NB4 (cell line): ENCODE measurements around the gene STAG1.

ENCODE experiments used
- DNase-seq: peaks from one replicate; pipeline ENCODE4 v3.0.0; 2010; ENCODE audit warnings: low read depth
- H3K4me3 ChIP-seq: one replicate; pipeline ENCODE4 v1.5.1; 2011; ENCODE audit warnings: mild to moderate bottlenecking, low read depth, low read length, moderate library complexity
- MAX ChIP-seq: IDR thresholded peaks from 2 replicates; pipeline ENCODE4 v1.6.1; 2011; ENCODE audit warnings: low read depth, low read length
- MYC ChIP-seq: IDR thresholded peaks from 2 replicates; pipeline ENCODE4 v1.6.1; 2011; ENCODE audit warnings: low read depth, low read length
- POLR2A ChIP-seq: IDR thresholded peaks from 2 replicates; pipeline ENCODE4 v1.6.1; 2011; ENCODE audit warnings: mild to moderate bottlenecking; ENCODE audit not compliant: insufficient read length; ENCODE audit errors: extremely low read depth
- TF ChIP-seq, protein P1 (sequence below): IDR thresholded peaks from one replicate; pipeline ENCODE4 v1.5.1; 2012; ENCODE audit warnings: low read depth, low read length

Gene STAG1

DNA sequence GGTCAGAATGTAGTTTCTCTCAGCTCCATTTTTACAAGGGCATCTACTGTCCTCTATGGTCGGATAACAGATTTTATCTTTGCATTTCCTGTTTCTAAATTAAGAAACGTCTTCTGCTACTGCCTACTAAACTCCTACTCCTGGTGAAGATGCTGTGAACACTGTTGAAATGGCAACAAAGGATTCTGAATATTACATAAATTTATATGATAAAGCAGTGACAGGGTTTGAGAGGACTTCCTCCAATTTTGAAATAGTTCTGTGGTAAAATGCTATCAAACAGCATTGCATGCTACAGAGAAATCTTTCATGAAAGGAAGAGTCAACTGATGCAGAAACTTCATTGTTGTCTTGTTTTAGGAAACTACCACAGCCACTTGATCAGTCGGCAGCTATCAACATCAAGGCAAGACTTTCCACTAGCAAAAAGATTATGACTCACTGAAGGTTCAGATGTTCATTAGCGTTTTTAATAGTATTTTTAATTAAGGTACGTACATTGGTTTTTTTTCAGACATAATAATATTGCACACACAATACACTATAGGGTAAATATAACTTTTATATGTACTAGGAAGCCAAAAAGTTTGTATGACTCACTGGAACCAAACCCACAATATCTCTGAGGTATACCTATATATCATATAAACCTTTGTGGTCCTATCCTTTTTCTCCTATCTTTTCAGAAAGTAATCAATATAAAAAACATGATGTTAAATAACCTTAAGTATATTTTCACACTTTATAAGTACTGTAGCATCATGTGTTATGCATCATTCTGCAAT lies 156.1 kb downstream of the STAG1 start:
- no peak for TF ChIP-seq MYC
- TF ChIP-seq MAX: no peak
- TF ChIP-seq, protein P1, sequence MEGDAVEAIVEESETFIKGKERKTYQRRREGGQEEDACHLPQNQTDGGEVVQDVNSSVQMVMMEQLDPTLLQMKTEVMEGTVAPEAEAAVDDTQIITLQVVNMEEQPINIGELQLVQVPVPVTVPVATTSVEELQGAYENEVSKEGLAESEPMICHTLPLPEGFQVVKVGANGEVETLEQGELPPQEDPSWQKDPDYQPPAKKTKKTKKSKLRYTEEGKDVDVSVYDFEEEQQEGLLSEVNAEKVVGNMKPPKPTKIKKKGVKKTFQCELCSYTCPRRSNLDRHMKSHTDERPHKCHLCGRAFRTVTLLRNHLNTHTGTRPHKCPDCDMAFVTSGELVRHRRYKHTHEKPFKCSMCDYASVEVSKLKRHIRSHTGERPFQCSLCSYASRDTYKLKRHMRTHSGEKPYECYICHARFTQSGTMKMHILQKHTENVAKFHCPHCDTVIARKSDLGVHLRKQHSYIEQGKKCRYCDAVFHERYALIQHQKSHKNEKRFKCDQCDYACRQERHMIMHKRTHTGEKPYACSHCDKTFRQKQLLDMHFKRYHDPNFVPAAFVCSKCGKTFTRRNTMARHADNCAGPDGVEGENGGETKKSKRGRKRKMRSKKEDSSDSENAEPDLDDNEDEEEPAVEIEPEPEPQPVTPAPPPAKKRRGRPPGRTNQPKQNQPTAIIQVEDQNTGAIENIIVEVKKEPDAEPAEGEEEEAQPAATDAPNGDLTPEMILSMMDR: no peak
- TF ChIP-seq POLR2A: no peak
- H3K4me3 ChIP-seq: no peak overlapping the region
- peak; percentile 48 for DNase-seq

- TF ChIP-seq POLR2A: no peak
- no peak for TF ChIP-seq MYC
- TF ChIP-seq, protein P1: no peak
- TF ChIP-seq MAX: no peak
- DNase-seq: no peak
- H3K4me3 ChIP-seq: no peak overlapping the region
Observed at GRCh38 chr3:136586580-136586979, 165.6 kb downstream of the STAG1 start.

- DNase-seq: no peak
- no peak overlapping the region for H3K4me3 ChIP-seq
- no peak for TF ChIP-seq MAX
- TF ChIP-seq, protein P1: no peak
- no peak for TF ChIP-seq POLR2A
Observed at GRCh38 chr3:136584728-136585127, 167.4 kb downstream of the STAG1 start.

DNA sequence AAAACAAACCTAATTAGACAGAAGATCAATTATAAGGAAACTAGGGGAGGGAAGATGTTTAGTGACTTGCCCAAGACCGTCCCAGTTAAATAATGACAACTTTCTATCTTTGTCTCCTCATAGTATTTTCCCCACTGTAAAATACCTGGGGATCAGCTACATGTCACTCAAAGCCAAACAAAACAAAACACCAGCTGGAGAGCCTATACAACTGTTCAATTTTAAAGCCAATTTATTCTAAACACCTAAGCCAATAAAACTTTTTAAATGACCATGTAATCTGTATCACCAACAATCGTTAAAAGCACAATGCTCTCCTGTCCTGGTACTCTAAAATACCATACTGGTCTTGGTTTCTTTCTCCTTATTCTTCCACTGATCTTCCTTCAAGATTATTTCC lies 168.4 kb downstream of the STAG1 start:
- no peak for DNase-seq

DNA sequence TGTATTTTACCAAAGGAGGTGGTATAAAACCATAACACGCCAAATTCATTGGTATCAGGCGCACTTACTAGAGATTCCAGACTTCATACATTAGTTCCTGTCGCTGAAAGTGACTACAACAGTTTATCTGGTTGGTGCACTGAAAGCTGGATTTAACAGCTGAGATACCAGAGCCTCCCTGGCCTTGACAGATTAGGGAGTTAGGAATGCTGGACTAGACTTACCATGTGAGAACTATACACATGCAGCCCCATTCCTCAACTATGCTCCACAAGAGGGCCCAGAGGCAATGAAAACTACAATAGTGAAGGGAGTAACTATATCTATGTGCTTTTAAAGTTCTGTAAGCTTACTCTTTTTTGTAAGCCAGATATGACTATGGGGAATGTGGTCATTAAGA lies 174.4 kb downstream of the STAG1 start:
- H3K4me3 ChIP-seq: no peak overlapping the region
- TF ChIP-seq POLR2A (no peak), MYC (no peak), MAX (no peak)
- TF ChIP-seq, protein P1: no peak
- no peak for DNase-seq

More for the DNA sequence above, 168.4 kb downstream of the STAG1 start:
- TF ChIP-seq, protein P1: no peak
- TF ChIP-seq POLR2A (no peak), MYC (no peak), MAX (no peak)
- no peak overlapping the region for H3K4me3 ChIP-seq
